GM21717 (cell line): Measurements from ENCODE around the gene MT1F.
"Not testable (repeated sequence)": the region's sequence is repeated elsewhere in the genome, so short reads cannot be mapped to it uniquely, and the experiment has no call there.

ENCODE experiments used
- ATAC-seq: cut with Tn5 transposase; IDR thresholded peaks from one replicate; pipeline ENCODE4 v1.9.1; 2021; ENCODE audit warnings: mild to moderate bottlenecking, moderate library complexity; ENCODE audit not compliant: unreplicated experiment

MT1F gene

DNA sequence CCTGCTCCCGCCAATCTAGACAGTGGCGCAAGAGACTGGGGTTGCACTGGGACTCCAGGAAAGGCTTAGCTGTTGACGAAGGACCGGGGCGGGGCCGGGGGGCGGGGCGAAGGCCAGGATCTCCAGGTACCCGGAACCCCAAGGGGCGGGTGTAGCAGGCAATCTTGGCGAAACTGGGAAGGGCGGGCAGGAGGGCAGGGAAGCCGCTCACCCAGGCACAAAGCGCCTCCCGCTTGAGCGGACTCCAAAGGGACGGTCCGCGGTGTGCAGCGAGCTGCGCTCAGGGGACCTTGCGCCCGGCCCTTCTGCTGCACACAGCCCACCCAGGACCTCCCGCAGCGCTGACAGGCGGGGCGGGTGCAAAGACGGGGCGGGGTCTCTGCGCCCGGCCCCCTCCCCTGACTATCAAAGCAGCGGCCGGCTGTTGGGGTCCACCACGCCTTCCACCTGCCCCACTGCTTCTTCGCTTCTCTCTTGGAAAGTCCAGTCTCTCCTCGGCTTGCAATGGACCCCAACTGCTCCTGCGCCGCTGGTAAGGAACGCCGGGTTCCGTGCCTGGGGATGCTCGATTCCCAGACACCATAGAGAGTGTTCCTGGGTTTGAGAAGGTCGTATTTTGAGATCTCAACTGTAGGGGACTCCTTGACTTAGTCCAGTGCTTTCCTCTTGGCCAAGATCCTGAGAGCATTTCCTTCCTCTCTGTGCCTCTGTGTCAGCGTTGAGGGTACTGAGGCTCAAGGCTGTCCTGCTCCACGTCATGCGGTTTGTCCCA lies at the start of gene MT1F:
MT1F (plus strand) TSS at position 405 of the 772 bp plus-strand sequence; CDS start at position 505, 100 bp downstream.
- peak; percentile 52 for ATAC-seq

- peak; percentile 82 for ATAC-seq
Observed at GRCh38 chr16:56608043-56608875, 49.5 kb upstream of the MT1F start, which contains the start of gene MT2A. TSS of gene MT2A (plus strand) at chr16:56608584. CDS start at chr16:56608656, 72 bp downstream.

- no peak for ATAC-seq
Observed at GRCh38 chr16:56608876-56609462, 48.8 kb upstream of the MT1F start.

DNA sequence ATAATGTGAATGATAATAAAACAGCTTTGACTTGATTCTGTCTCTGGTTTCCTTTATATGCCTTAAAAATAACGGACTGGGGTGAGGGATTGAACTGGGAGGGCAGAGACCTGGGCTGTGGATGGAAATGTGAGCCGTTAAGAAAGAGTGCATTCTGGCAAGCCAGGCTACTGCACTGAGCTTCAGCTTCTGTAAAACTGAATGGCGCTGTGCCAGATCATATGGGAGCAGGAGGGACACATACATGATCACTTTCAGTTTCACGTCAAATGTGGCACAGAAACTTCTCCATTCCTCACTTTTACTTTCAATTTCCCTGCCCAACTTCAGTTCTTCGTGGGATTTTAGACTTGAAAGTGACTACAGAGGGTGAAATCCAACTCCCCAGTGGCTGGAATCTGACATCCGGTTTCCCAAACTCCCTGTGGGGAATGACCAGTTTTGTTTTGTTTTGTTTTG lies 48.3 kb upstream of the MT1F start:
- peak; percentile 41 for ATAC-seq

GRCh38 chr16:56610017-56610608 lies 47.6 kb upstream of the MT1F start:
- no peak for ATAC-seq

DNA sequence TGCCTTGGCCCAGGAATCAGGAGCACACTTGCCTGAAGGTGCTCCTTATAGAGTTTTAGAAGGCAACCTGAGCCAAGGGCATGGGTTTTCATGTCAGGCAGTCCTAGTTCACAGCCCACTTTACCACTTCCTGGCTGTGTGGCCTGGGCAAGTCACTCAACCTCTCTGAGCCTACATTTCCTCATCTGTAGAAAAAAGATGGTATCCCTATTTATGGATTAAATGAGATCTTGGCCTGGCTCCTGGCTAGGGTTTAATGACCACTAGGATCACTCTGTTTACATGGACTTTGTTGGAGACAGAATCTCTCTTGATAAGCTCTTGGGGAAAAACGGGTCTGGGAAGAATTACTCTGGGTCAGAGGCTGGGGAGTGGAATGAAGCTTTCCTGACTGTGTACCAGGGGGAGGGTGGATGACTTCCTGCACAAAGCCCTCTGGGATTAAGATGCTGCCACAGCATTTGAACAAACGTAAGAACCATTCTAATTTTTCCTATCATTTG lies 47.1 kb upstream of the MT1F start:
- no peak for ATAC-seq

- ATAC-seq: no peak
Observed at GRCh38 chr16:56611281-56611833, 46.4 kb upstream of the MT1F start.

DNA sequence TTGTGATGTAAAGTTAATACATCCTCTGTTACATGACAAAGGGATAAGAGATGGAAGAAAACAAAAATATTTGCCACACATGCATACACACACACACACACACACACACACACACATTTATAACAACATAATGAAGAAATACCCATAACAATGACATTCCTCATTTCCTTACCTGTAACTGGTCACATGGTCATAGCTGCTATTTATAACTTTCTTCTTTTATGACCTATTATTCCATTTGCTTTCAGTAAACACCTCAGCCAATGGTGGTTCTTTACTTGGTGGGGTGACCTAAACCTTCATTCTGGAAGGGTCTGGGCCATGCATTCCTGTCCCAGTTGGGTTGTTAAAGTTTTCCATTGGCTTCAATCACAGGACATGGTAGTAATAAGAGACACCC lies 44.1 kb upstream of the MT1F start:
- no peak for ATAC-seq

DNA sequence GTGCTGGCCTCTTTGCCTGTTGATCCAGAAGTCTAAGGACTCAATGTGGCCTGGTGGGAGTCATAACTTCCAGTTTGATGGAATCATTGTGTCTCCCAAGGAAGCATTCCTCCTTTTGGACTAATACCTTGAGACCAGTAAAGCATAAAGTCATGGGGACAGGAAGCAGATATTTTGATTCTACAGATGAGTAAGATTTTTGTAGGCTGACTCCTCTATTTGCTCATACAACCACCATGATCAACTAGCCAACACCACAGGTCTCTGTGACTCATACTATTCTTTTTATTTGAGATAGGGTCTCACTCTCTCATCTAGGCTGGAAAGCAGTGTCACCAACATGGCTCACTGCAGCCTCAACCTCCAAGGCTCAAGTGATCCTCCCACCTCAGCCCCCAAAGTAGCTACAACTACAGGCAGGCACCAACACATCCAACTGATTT lies 43.2 kb upstream of the MT1F start:
- ATAC-seq: no peak

- ATAC-seq: no peak
Observed at GRCh38 chr16:56615353-56615752, 42.4 kb upstream of the MT1F start.

- no peak for ATAC-seq
Observed at GRCh38 chr16:56616608-56617211, 41.0 kb upstream of the MT1F start.

- ATAC-seq: no peak
Observed at GRCh38 chr16:56617212-56618085, 40.3 kb upstream of the MT1F start.

- ATAC-seq: no peak
Observed at GRCh38 chr16:56618138-56618537, 39.6 kb upstream of the MT1F start.

DNA sequence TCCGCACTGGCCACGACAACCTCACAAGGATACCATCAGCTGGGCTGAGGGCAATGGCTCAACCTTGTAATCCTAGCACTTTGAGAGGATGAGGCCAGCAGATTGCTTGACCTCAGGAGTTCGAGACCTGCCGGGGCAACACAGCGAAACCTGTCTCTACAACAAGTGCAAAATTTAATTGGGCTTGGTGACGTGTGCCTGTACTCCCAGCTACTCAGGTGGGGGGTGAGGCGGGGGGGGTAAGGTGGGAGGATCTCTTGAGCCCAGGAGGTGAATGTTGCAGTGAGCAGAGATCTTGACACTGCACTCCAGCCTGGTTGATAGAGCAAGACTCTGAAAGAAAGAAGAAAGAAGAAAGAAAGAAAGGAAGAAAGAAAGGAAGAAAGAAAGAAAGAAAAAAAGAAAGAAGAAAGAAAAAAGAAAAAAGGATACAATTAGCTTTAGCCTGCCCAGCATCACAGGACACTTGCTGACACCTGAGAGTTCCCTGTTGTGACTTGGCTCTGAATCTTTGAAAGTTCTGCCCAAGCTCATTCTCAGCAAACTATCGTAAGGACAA lies 37.3 kb upstream of the MT1F start:
- no peak for ATAC-seq

DNA sequence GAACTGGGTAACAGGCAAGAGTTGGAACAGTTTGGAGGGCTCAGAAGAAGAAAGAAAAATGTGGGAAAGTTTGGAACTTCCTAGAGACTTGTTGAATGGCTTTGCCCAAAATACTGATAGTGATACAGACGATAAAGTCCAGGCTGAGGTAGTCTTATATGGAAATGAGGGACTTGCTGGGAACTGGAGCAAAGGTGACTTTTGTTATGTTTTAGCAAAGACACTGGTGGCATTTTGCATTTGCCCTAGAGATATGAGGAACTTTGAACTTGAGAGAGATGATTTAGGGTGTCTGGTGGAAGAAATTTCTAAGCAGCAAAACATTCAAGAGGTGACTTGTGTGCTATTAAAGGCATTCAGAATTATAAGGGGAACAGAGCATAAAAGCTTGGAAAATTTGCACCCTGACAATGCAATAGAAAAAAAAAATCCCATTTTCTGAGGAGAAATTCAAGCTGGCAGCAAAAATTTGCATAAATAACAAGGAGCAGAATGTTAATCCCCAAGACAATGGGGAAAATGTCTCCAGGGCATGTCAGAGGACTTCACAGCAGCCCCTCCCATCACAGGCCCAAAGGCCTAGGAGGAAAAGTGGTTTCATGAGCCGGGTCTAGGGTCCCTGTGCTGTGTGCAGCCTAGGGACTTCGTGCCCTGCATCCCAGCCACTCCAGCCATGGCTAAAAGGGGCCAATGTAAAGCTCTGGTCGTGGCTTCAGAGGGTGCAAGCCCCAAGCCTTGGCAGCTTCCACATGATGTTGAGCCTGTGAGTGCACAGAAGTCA lies 35.9 kb upstream of the MT1F start:
- ATAC-seq: not testable (repeated sequence)

- ATAC-seq: not testable (repeated sequence)
Observed at GRCh38 chr16:56623184-56623583, 34.6 kb upstream of the MT1F start.

DNA sequence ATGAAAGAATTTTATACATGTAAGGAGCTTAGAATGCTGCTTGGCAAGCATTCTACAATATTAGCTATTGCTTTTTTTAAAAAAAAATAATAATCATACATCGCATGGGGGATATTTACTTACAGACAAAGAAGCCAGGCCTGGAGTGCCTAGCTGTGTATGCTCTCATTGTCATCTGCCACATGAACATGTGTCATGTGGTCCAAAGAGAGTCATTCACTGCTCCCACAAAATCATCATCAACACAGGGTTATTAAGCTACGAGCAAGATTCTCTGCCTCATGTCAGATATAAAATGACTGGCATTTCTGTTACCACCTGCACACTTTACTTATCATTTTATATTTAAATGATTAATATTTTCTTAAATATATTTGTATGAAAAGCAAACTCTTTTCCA lies 34.1 kb upstream of the MT1F start:
- no peak for ATAC-seq
